DND-41 (cell line): Measurements from ENCODE around the gene PLD5.
"Not testable (repeated sequence)": the region's sequence is repeated elsewhere in the genome, so short reads cannot be mapped to it uniquely, and the experiment has no call there.

Experiments used
- ATAC-seq: fragments of 200-7000 bp; cut with Tn5 transposase; 3 replicates; pipeline ENCODE4 v1.9.1; 2021; ENCODE audit warnings: low read depth; ENCODE audit not compliant: insufficient read depth
- DNase-seq: peaks from one replicate; pipeline ENCODE4 v3.0.0-alpha.2; 2020
- H2AFZ ChIP-seq: 2 replicates; pipeline ENCODE4 v1.6.0; 2012; ENCODE audit warnings: low read depth, low read length
- H3K27ac ChIP-seq: 2 replicates; pipeline ENCODE4 v1.5.1; 2012; ENCODE audit warnings: low read length, inconsistent platforms
- H3K27me3 ChIP-seq: fragments of 200-600 bp; sonication (generic); 2 replicates; pipeline ENCODE4 v1.6.0; 2012; ENCODE audit warnings: low read length, mild to moderate bottlenecking, inconsistent platforms; ENCODE audit not compliant: insufficient read depth, poor library complexity
- H3K36me3 ChIP-seq: 2 replicates; pipeline ENCODE4 v1.5.1; 2012; ENCODE audit warnings: low read length, inconsistent platforms; ENCODE audit not compliant: insufficient read depth
- H3K4me1 ChIP-seq: 2 replicates; pipeline ENCODE4 v1.5.1; 2012; ENCODE audit warnings: mild to moderate bottlenecking, low read length; ENCODE audit not compliant: insufficient read depth
- H3K4me2 ChIP-seq: 2 replicates; pipeline ENCODE4 v1.6.0; 2012; ENCODE audit warnings: mild to moderate bottlenecking, moderate library complexity, low read length, inconsistent platforms; ENCODE audit not compliant: insufficient read depth
- H3K4me3 ChIP-seq, 2 experiments: fragments of 200-600 bp in 1 of 2; shearing (Covaris generic) in 1 of 2; 2 replicates each; pipeline ENCODE4 v1.5.1; 2012 to 2016; ENCODE audit warnings: inconsistent platforms in 2 of 2, low read length in 2 of 2, mild to moderate bottlenecking in 2 of 2, low read depth in 1 of 2, moderate library complexity in 1 of 2
- H3K79me2 ChIP-seq: 2 replicates; pipeline ENCODE4 v1.6.0; 2012; ENCODE audit warnings: low read length, inconsistent platforms; ENCODE audit not compliant: insufficient read depth
- H3K9ac ChIP-seq: 2 replicates; pipeline ENCODE4 v1.6.0; 2012; ENCODE audit warnings: low read depth, mild to moderate bottlenecking, inconsistent platforms, low read length, moderate library complexity
- H3K9me3 ChIP-seq: 2 replicates; pipeline ENCODE4 v1.5.1; 2012; ENCODE audit warnings: low read length, moderate library complexity, mild to moderate bottlenecking, inconsistent platforms; ENCODE audit not compliant: insufficient read depth, severe bottlenecking
- H4K20me1 ChIP-seq: 2 replicates; pipeline ENCODE4 v1.6.0; 2012; ENCODE audit warnings: low read length; ENCODE audit not compliant: insufficient read depth
- EZH2 ChIP-seq: IDR thresholded peaks from 3 replicates; pipeline ENCODE4 v1.6.1; 2012; ENCODE audit warnings: borderline replicate concordance, low read depth, mild to moderate bottlenecking, moderate library complexity, low read length, inconsistent platforms; ENCODE audit not compliant: severe bottlenecking
- TF ChIP-seq, protein P1 (sequence below): IDR thresholded peaks from 2 replicates; pipeline ENCODE4 v1.5.1; 2012; ENCODE audit warnings: borderline replicate concordance, low read length, moderate library complexity, mild to moderate bottlenecking; ENCODE audit not compliant: poor library complexity, severe bottlenecking; ENCODE audit errors: extremely low read depth

Gene PLD5

DNA sequence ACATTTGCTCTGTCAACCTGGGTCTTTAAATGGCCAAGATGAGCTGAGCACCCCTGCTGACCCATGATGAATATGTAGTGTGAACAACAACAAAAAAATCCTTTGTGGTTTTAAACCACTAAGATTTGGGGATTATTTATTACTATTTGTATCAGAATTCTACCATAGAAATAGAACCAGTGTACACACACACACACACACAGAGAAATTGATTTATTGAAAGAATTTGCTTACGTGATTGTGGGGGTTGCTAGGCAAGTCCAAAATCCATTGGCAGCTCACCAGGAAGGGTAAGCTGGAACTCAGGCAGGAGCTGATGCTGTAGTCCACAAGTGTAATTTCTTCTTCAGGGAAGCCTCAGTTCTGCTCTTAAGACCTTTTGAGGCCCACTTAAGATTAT, 443.1 kb downstream of the PLD5 start:
- TF ChIP-seq EZH2 = no peak
- TF ChIP-seq, protein P1, sequence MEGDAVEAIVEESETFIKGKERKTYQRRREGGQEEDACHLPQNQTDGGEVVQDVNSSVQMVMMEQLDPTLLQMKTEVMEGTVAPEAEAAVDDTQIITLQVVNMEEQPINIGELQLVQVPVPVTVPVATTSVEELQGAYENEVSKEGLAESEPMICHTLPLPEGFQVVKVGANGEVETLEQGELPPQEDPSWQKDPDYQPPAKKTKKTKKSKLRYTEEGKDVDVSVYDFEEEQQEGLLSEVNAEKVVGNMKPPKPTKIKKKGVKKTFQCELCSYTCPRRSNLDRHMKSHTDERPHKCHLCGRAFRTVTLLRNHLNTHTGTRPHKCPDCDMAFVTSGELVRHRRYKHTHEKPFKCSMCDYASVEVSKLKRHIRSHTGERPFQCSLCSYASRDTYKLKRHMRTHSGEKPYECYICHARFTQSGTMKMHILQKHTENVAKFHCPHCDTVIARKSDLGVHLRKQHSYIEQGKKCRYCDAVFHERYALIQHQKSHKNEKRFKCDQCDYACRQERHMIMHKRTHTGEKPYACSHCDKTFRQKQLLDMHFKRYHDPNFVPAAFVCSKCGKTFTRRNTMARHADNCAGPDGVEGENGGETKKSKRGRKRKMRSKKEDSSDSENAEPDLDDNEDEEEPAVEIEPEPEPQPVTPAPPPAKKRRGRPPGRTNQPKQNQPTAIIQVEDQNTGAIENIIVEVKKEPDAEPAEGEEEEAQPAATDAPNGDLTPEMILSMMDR = no peak
- no peak overlapping the region for H3K4me2 ChIP-seq
- H3K9ac ChIP-seq = no peak overlapping the region
- H3K27me3 ChIP-seq = no peaks in the 10 kb centered on the region
- no peaks in the 10 kb centered on the region for H3K79me2 ChIP-seq
- H3K9me3 ChIP-seq = no peaks in the 10 kb centered on the region
- no peaks in the 10 kb centered on the region for H4K20me1 ChIP-seq
- no peak overlapping the region for H3K4me3 ChIP-seq
- H3K4me1 ChIP-seq = no peaks in the 10 kb centered on the region
- no peak for DNase-seq
- H3K27ac ChIP-seq = no peak overlapping the region
- no peak for ATAC-seq
- H2AFZ ChIP-seq = no peak overlapping the region
- no peaks in the 10 kb centered on the region for H3K36me3 ChIP-seq

DNA sequence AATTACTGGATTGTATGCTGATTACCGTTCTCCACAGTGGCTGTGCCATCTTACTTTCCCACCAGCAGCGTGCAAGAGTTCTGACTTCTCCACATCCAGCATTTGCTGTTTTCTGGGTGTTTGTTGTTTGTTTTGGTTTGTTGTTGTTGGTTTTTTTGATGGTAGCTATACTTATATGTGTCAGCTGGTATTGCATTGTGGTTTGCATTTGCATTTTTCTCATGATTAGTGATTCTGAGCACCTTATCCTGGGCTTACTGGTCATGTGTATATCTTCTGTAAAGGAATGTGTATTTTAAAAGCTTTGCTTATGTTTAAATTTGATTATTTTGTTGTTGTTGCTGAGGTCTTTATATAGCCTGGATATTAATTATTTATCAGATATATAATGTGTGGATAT, 458.7 kb downstream of the PLD5 start:
- H2AFZ ChIP-seq = no peak overlapping the region
- no peaks in the 10 kb centered on the region for H3K36me3 ChIP-seq
- no peak for DNase-seq
- no peak overlapping the region for H3K4me3 ChIP-seq
- no peak overlapping the region for H3K4me2 ChIP-seq
- no peak for ATAC-seq
- H4K20me1 ChIP-seq = no peaks in the 10 kb centered on the region
- H3K9me3 ChIP-seq = no peaks in the 10 kb centered on the region
- no peaks in the 10 kb centered on the region for H3K4me1 ChIP-seq
- TF ChIP-seq EZH2 = no peak
- TF ChIP-seq, protein P1 = no peak
- H3K27me3 ChIP-seq = no peaks in the 10 kb centered on the region
- H3K9ac ChIP-seq = no peak overlapping the region
- H3K27ac ChIP-seq = no peak overlapping the region
- H3K79me2 ChIP-seq = no peaks in the 10 kb centered on the region

DNA sequence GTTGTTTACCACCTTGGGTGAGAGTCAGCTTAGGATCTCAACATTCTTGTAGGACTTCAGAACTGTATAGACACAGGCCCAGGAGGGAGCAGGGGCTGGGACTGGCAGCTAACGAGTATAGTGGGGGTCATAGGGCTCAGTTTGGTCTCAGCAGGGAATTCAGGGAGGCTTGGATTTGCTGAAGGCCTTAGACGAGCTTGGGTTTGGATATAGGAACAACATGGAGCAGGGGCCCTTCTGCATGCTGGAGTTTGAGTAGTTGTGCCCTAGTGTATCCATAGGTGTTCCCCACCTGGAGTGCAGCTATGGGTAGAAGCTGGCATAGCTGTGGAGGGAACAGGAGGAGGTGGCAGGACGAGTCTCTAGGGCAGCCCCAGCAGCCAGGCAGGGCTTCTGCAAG, 462.2 kb downstream of the PLD5 start:
- Histone ChIP-seq H3K27ac (no peak overlapping the region), H3K4me1 (no peaks in the 10 kb centered on the region), H2AFZ (no peak overlapping the region), H4K20me1 (no peaks in the 10 kb centered on the region), H3K9me3 (no peaks in the 10 kb centered on the region), H3K79me2 (no peaks in the 10 kb centered on the region), H3K4me2 (no peak overlapping the region), H3K4me3 (no peak overlapping the region), H3K27me3 (no peaks in the 10 kb centered on the region), H3K9ac (no peak overlapping the region), H3K36me3 (no peaks in the 10 kb centered on the region)
- DNase-seq (no peak), ATAC-seq (no peak)
- no peak for TF ChIP-seq EZH2

DNA sequence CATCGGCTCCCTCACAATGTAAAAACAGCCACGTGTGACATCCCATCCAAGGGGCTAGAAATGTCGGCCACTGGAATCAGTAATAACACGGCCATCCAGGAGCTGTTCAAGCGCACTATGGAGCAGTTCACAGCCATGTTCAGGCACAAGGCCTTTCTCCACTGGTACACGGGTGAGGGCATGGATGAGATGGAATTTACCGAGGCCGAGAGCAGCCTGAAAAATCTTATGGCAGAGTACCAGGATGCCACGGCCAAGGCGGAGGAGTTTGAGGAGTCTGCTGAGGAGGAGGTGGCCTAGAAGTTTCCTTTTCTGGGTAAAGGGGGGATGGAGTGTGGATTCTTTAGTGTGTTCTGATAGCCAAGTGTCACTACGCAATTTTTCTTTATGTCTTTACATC, 464.5 kb downstream of the PLD5 start:
- no peaks in the 10 kb centered on the region for H3K27me3 ChIP-seq

DNA sequence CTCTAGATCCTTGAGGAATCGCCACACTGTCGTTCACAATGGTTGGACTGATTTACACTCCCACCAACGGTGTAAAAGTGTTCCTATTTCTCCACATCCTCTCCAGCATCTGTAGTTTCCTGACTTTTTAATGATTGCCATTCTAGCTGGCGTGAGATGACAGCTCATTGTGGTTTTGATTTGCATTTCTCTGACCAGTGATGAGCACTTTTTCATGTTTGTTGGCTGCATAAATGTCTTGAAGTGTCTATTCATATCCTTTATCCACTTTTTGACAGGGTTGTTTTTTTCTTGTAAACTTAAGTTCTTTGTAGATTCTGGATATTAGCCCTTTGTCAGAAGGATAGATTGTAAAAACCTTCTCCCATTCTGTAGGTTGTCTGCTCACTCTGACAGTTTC, 465.9 kb downstream of the PLD5 start:
- not testable (repeated sequence) for H3K4me3 ChIP-seq

More for the DNA sequence above, 464.5 kb downstream of the PLD5 start:
- no peaks in the 10 kb centered on the region for H3K4me1 ChIP-seq
- no peak for DNase-seq
- no peaks in the 10 kb centered on the region for H3K79me2 ChIP-seq
- TF ChIP-seq EZH2 = no peak
- TF ChIP-seq, protein P1 = no peak
- no peak overlapping the region for H3K27ac ChIP-seq
- ATAC-seq = no peak
- no peak overlapping the region for H3K4me3 ChIP-seq
- no peaks in the 10 kb centered on the region for H3K36me3 ChIP-seq
- H4K20me1 ChIP-seq = no peaks in the 10 kb centered on the region
- H2AFZ ChIP-seq = no peak overlapping the region
- H3K4me2 ChIP-seq = no peak overlapping the region
- H3K9me3 ChIP-seq = no peaks in the 10 kb centered on the region
- no peak overlapping the region for H3K9ac ChIP-seq

DNA sequence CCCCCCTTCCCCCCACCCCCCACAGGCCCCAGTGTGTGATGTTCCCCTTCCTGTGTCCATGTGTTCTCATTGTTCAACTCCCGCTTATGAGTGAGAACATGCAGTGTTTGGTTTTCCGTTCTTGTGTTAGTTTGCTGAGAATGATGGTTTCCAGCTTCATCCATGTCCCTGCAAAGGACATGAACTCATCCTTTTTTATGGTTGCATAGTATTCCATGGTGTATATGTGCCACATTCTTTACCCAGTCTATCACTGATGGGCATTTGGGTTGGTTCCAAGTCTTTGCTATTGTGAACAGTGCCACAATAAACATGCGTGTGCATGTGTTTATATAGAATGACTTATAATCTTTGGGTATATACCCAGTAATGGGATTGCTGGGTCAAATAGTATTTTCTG, 466.3 kb downstream of the PLD5 start:
- H3K4me1 ChIP-seq, H3K9me3 ChIP-seq, H3K4me3 ChIP-seq, H4K20me1 ChIP-seq, ATAC-seq, DNase-seq, H3K79me2 ChIP-seq, H3K27me3 ChIP-seq, H2AFZ ChIP-seq, H3K9ac ChIP-seq, H3K4me2 ChIP-seq, H3K27ac ChIP-seq, H3K36me3 ChIP-seq: not testable (repeated sequence)

More for the DNA sequence above, 465.9 kb downstream of the PLD5 start:
- not testable (repeated sequence) for H4K20me1 ChIP-seq, H3K27me3 ChIP-seq, ATAC-seq, H3K79me2 ChIP-seq, H3K4me2 ChIP-seq, H3K4me1 ChIP-seq, H3K9me3 ChIP-seq, H2AFZ ChIP-seq, H3K9ac ChIP-seq, H3K27ac ChIP-seq, H3K36me3 ChIP-seq, DNase-seq
